Panc1 (cell line): ENCODE measurements around the gene TRABD2B. TPM values are rescaled to one million over a fixed set of nuclear protein-coding genes. Genes with fewer than 3 reads are reported as not detected.

ENCODE experiments used
- ATAC-seq: fragments of 200-7000 bp; cut with Tn5 transposase; 2 replicates; pipeline ENCODE4 v1.9.1; 2020; ENCODE audit warnings: mild to moderate bottlenecking, moderate library complexity
- BruUV-seq: library from RNA; stranded (reverse); fragments of 400-500 nt; replicated peaks from 2 replicates; lab custom pipeline; 2021; lab: Mats Ljungman, UMichigan
- CTCF ChIA-PET: fragments of 300-600 bp; sonication (Branson Sonifier 250); formaldehyde crosslinking; loops from one replicate; lab custom pipeline; 2022; ENCODE audit warnings: antibody characterized with exemption; lab: Charles Lee
- POLR2A ChIA-PET: fragments of 300-600 bp; sonication (Branson Sonifier 250); formaldehyde crosslinking; loops from one replicate; lab custom pipeline; 2022; ENCODE audit warnings: antibody characterized with exemption; lab: Charles Lee
- DNase-seq: peaks from one replicate; pipeline ENCODE4 v3.0.0-alpha.2; 2010; ENCODE audit warnings: low read depth, low spot score
- H3K27ac ChIP-seq: 2 replicates; pipeline ENCODE4 v1.5.1; 2011; ENCODE audit warnings: mild to moderate bottlenecking, low read length, inconsistent platforms
- H3K27me3 ChIP-seq: fragments of 200-500 bp; sonication (Bioruptor generic); 2 replicates; pipeline ENCODE4 v1.6.0; 2014; ENCODE audit warnings: low read length, inconsistent platforms; ENCODE audit not compliant: control insufficient read depth, insufficient read depth
- H3K36me3 ChIP-seq: fragments of 200-500 bp; sonication (Bioruptor generic); 2 replicates; pipeline ENCODE4 v1.5.1; 2014; ENCODE audit warnings: inconsistent platforms, mild to moderate bottlenecking, low read length, moderate library complexity; ENCODE audit not compliant: control insufficient read depth, insufficient read depth
- H3K4me1 ChIP-seq: 2 replicates; pipeline ENCODE4 v1.5.1; 2011; ENCODE audit warnings: inconsistent platforms, mild to moderate bottlenecking, low read length, moderate library complexity; ENCODE audit not compliant: control insufficient read depth, insufficient read depth
- H3K4me3 ChIP-seq, 2 experiments: 2 replicates each; pipeline ENCODE4 v1.5.1; 2011 to 2012; ENCODE audit warnings: low read depth in 2 of 2, low read length in 2 of 2, mild to moderate bottlenecking in 2 of 2, inconsistent platforms in 1 of 2, moderate library complexity in 1 of 2
- H3K9me3 ChIP-seq: fragments of 200-500 bp; sonication (Bioruptor generic); 2 replicates; pipeline ENCODE4 v1.5.1; 2014; ENCODE audit warnings: low read depth, mild to moderate bottlenecking, inconsistent platforms, low read length, moderate library complexity; ENCODE audit not compliant: control insufficient read depth, insufficient read depth
- POLR2AphosphoS5 ChIP-seq: IDR thresholded peaks from 2 replicates; pipeline ENCODE4 v1.6.1; 2012; ENCODE audit warnings: mild to moderate bottlenecking, low read depth, low read length, moderate library complexity
- SIN3A ChIP-seq: IDR thresholded peaks from 2 replicates; pipeline ENCODE4 v1.6.1; 2012; ENCODE audit warnings: low read depth, mild to moderate bottlenecking, low read length, moderate library complexity, borderline replicate concordance; ENCODE audit not compliant: insufficient read depth
- TCF7L2 ChIP-seq: IDR thresholded peaks from 2 replicates; pipeline ENCODE4 v1.6.1; 2011; ENCODE audit warnings: mild to moderate bottlenecking, low read depth, low read length, inconsistent platforms
- in situ Hi-C: cut with HindIII; loops from 2 replicates; pipeline ENCODE4 v1.10.0; 2016; ENCODE audit warnings: low sequenced_read_pairs, low pct_unique_long_range_greater_than_20kb
- intact Hi-C: fragments of 100-400 bp; cut with micrococcal nuclease; formaldehyde crosslinking; loops from one replicate; pipeline ENCODE4 v1.10.0; 2022; ENCODE audit not compliant: unreplicated experiment
- total RNA-seq: library from RNA; stranded (reverse); gene quantifications from one replicate; pipeline ENCODE4 v1.2.1, GENCODE V29; 2021; ENCODE audit not compliant: unreplicated experiment
- TF ChIP-seq, protein P1 (sequence below), 2 experiments: IDR thresholded peaks; 2 replicates each; pipeline ENCODE4 v1.6.1; 2011 to 2012; ENCODE audit warnings: low read depth in 2 of 2, control low read depth in 1 of 2, low read length in 1 of 2, mild to moderate bottlenecking in 1 of 2, moderate library complexity in 1 of 2; ENCODE audit not compliant: insufficient read depth in 1 of 2
- TF ChIP-seq, protein P2 (sequence below): fragments of 450-650 bp; IDR thresholded peaks from 2 replicates; pipeline ENCODE4 v1.5.1; 2017; ENCODE audit warnings: mild to moderate bottlenecking

TRABD2B gene
- total RNA-seq, 1 experiment from 2014 or later = not detected

DNA sequence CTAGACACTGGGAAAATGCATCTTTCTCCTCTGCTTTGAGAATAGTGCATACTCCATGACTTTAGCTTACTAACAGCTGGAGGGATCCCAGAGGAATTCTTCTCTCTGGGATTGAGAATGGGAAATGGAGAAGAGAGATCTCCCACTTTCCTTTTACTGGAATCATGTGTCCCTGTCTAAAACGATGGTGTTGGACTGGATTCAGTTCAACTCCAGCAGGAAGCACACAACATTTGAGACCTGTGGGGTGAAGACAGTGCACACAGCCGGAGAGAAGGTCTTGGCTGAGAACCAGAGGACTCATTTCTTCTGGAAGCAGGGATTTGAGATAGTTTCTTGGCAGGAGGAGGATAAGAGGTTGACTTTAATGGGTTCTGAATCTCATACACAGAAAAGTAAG, 58.7 kb downstream of the TRABD2B start:
- no peaks in the 10 kb centered on the region for H3K9me3 ChIP-seq
- intact Hi-C loops = loop anchor here (10.0 kb wide), 1 partner anchor 126 kb away; no protein-coding TSS in a partner anchor
- TF ChIP-seq TCF7L2 (no peak), SIN3A (no peak), POLR2AphosphoS5 (no peak)
- TF ChIP-seq, protein P1, sequence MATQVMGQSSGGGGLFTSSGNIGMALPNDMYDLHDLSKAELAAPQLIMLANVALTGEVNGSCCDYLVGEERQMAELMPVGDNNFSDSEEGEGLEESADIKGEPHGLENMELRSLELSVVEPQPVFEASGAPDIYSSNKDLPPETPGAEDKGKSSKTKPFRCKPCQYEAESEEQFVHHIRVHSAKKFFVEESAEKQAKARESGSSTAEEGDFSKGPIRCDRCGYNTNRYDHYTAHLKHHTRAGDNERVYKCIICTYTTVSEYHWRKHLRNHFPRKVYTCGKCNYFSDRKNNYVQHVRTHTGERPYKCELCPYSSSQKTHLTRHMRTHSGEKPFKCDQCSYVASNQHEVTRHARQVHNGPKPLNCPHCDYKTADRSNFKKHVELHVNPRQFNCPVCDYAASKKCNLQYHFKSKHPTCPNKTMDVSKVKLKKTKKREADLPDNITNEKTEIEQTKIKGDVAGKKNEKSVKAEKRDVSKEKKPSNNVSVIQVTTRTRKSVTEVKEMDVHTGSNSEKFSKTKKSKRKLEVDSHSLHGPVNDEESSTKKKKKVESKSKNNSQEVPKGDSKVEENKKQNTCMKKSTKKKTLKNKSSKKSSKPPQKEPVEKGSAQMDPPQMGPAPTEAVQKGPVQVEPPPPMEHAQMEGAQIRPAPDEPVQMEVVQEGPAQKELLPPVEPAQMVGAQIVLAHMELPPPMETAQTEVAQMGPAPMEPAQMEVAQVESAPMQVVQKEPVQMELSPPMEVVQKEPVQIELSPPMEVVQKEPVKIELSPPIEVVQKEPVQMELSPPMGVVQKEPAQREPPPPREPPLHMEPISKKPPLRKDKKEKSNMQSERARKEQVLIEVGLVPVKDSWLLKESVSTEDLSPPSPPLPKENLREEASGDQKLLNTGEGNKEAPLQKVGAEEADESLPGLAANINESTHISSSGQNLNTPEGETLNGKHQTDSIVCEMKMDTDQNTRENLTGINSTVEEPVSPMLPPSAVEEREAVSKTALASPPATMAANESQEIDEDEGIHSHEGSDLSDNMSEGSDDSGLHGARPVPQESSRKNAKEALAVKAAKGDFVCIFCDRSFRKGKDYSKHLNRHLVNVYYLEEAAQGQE (IDR thresholded peaks at IDR 0.05; ENCODE audit: insufficient read depth in 1 of 2, low read depth in 2 of 2, low read length in 1 of 2) = no peak
- TF ChIP-seq, protein P2, sequence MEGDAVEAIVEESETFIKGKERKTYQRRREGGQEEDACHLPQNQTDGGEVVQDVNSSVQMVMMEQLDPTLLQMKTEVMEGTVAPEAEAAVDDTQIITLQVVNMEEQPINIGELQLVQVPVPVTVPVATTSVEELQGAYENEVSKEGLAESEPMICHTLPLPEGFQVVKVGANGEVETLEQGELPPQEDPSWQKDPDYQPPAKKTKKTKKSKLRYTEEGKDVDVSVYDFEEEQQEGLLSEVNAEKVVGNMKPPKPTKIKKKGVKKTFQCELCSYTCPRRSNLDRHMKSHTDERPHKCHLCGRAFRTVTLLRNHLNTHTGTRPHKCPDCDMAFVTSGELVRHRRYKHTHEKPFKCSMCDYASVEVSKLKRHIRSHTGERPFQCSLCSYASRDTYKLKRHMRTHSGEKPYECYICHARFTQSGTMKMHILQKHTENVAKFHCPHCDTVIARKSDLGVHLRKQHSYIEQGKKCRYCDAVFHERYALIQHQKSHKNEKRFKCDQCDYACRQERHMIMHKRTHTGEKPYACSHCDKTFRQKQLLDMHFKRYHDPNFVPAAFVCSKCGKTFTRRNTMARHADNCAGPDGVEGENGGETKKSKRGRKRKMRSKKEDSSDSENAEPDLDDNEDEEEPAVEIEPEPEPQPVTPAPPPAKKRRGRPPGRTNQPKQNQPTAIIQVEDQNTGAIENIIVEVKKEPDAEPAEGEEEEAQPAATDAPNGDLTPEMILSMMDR = no peak
- no peak overlapping the region for H3K4me3 ChIP-seq
- ChIA-PET CTCF (no interaction called here), POLR2A (no interaction called here)
- H3K27ac ChIP-seq = no peak overlapping the region
- no TSS peak for BruUV-seq
- no peaks in the 10 kb centered on the region for H3K27me3 ChIP-seq
- no peak for DNase-seq
- in situ Hi-C loops = no loop called here
- no peaks in the 10 kb centered on the region for H3K36me3 ChIP-seq
- H3K4me1 ChIP-seq = no peaks in the 10 kb centered on the region
- ATAC-seq = no peak

DNA sequence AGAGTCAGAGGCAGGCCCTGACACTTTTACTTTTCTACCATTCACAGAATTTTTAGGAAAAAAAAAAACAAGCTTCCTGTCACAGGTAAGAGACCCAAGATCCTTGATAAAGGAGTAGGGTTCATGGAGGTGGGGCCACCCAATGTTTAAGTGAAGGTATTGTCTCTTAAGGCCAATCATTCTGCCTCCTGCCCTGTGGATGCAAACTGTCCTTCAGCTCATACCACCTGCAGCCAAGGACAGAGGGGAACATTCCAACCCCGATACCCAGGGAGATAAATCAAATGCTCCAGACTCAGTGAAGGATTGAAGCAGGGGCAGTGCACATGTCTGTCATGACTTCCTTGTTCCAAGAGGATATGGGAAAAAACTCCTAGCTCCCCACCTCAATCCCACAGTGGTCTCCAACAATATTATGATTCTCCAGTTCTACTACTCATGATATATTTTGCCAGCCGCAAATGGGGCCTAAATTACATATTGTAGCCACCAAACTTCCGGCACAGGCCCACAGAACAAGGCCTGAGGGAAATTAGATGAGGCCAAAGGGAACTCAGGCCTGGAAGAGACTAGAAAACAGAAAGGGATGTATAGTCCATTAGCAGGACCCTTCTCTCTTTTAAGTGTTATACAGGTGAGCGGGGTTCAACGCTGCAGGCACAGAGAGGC, 59.5 kb downstream of the TRABD2B start:
- ChIA-PET CTCF (no interaction called here), POLR2A (no interaction called here)
- Histone ChIP-seq H3K9me3 (no peaks in the 10 kb centered on the region), H3K27me3 (no peaks in the 10 kb centered on the region), H3K4me1 (no peaks in the 10 kb centered on the region), H3K27ac (no peak overlapping the region), H3K4me3 (no peak overlapping the region), H3K36me3 (no peaks in the 10 kb centered on the region)
- no TSS peak for BruUV-seq
- ATAC-seq (no peak), DNase-seq (no peak)
- TF ChIP-seq, protein P2 = no peak
- TF ChIP-seq TCF7L2 (no peak), SIN3A (no peak), POLR2AphosphoS5 (no peak)
- TF ChIP-seq, protein P1 (IDR thresholded peaks at IDR 0.05; ENCODE audit: insufficient read depth in 1 of 2, low read depth in 2 of 2, low read length in 1 of 2) = no peak
- intact Hi-C loops = loop anchor here (10.0 kb wide), 1 partner anchor 127 kb away; no protein-coding TSS in a partner anchor
- in situ Hi-C loops = no loop called here
